SH-SY5Y (cell line): ENCODE data around the gene CYB5R4.

ENCODE experiments used
- GATA2 ChIP-seq: IDR thresholded peaks from 2 replicates; pipeline ENCODE4 v1.6.1; 2011; ENCODE audit warnings: mild to moderate bottlenecking, low read depth, low read length
- GATA3 ChIP-seq: IDR thresholded peaks from 2 replicates; pipeline ENCODE4 v1.6.1; 2011; ENCODE audit warnings: low read depth, mild to moderate bottlenecking, low read length, moderate library complexity

Gene CYB5R4

GRCh38 chr6:83978997-83979396, 119.5 kb downstream of the CYB5R4 start:
- TF ChIP-seq GATA3 (no peak), GATA2 (no peak)

GRCh38 chr6:83984411-83984810, 124.9 kb downstream of the CYB5R4 start:
- TF ChIP-seq GATA3 (no peak), GATA2 (no peak)

- no peak for TF ChIP-seq GATA3
- no peak for TF ChIP-seq GATA2
Observed at GRCh38 chr6:83985308-83985713, 125.8 kb downstream of the CYB5R4 start.

DNA sequence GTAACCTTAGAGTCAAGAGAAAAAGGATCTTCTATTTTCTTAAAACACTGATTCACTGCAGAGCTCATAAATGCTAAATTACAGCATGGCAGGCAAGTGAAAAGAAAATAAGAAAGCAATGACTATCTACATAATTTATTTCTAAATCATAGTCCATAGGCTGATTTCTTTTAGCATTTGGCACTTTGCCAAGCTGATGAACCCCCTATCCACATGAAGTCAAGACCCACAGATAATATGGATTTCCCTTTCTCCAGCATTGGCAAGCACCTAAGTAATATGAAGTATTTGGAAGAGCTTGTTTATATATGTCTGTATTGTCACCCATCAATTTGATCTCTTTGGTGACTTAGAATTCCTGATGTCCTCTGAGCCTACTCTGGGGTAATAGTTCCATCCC, 126.2 kb downstream of the CYB5R4 start:
- TF ChIP-seq GATA3 (no peak), GATA2 (no peak)

DNA sequence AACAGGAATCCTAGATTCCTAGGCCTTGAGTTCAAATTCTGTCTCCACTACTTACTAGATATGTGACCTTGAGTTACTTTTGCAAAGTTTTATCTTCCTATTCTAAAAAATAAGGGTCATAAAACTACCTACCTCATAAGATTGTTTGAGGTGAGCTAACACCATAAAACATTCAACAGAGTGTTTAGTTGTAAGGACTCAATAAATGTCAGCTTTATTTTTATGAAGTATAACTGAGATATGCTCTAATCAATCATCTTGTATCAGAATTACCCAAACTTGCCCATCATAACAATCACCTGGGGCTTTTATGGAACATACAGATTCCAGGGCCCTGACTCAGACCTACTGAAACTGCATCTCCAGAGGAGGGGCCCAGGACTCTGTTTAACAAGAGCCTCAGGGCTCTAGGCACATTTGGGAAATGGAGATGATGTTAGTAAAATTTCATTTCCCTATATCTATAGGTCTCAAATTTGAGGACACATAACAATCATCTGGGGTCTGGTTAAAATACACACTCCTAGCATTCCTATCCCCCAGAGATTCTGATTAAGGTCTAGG, 138.6 kb downstream of the CYB5R4 start:
- no peak for TF ChIP-seq GATA2
- TF ChIP-seq GATA3, result no peak

DNA sequence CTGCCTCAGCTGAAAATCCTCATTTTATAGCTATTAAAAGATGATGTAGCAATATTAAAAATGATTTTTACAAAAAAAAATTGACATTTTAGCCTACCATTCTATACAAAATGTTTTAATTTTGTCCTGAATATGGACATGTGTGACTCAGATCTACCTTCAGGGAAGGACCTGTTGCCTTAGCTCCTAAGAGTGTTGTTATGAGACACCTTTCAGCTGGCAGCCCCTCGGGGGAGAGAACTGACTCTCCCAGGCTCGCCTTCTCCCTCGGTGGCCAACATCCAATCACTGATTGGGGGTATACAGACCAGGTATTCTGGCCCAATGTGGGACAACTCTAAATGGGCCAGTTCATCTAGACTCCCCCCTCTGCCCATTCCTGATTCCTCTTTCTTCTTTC, 141.6 kb downstream of the CYB5R4 start:
- TF ChIP-seq GATA2, result no peak
- TF ChIP-seq GATA3, result no peak

- TF ChIP-seq GATA2, result no peak
- no peak for TF ChIP-seq GATA3
Observed at GRCh38 chr6:84002226-84002625, 142.7 kb downstream of the CYB5R4 start.

- TF ChIP-seq GATA3, result no peak
- TF ChIP-seq GATA2, result no peak
Observed at GRCh38 chr6:84003131-84003530, 143.6 kb downstream of the CYB5R4 start.

DNA sequence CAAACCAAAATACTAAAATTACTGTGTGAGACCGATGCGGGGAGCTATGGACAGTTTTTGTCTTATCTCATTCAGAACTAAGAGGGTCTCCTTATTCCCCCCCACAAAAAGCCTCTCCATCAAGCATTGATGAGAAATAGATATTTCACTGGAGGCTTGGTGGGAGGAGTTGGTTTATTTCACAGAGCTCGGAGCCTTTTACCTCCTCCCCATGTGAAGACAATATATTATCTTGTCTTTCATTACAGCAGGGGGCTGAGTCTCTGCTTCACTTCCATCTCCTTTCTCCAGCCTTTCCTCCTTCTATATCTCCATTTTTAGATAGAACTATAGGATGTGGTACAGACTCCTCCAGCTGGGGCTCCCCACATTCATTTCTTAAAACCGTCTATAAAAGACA, 144.2 kb downstream of the CYB5R4 start:
- TF ChIP-seq GATA2 (no peak), GATA3 (no peak)

DNA sequence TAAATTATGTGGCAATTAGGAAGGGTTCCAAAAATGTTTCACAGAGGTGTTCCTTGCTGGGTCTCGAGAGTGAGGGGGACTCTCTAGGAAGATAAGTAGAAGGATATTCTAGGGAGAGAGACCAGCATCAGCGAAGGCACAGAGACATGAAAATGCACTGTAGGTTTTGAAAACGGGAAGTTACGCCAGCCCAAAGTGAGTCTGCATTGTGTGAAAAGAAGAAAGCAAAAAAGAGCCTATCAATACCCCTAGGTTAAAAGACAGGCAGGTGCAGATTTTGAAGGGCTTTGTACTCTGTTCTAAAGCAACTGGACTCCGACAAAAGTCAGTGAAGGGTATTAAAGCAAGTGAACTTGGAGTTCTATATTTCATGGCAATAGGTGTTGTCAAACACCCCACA, 148.4 kb downstream of the CYB5R4 start:
- no peak for TF ChIP-seq GATA3
- TF ChIP-seq GATA2, result no peak

GRCh38 chr6:84013354-84013753, 153.9 kb downstream of the CYB5R4 start:
- TF ChIP-seq GATA2, result no peak
- no peak for TF ChIP-seq GATA3

DNA sequence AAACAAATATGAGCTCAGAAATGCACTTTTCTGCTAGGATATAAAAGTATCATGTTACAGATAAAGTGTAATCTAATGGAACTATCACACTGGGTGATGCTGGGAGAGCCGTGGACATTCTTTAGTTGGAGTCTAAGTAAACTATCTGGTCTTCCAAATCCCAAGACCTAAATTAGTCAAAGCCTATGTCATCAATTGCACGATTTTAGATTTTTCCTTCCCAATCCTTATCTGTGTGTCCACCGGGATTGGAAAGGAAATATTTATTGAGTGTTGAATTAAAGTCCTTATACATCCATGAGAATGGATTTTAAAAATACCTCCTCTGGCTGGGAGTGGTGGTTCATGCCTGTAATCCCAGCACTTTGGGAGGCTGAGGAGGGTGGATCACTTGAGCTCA, 154.4 kb downstream of the CYB5R4 start:
- no peak for TF ChIP-seq GATA3
- TF ChIP-seq GATA2, result no peak

GRCh38 chr6:84016029-84016428, 156.5 kb downstream of the CYB5R4 start:
- TF ChIP-seq GATA3, result no peak
